Osteoblast (primary cell): Measurements from ENCODE around the gene JAZF1. TPM values are rescaled to one million over a fixed set of nuclear protein-coding genes. Genes with fewer than 3 reads are reported as not detected.

Source experiments
- DNase-seq: peaks from one replicate; pipeline ENCODE4 v3.0.0; 2011; ENCODE audit warnings: low spot score, mixed read lengths; ENCODE audit not compliant: insufficient read length; ENCODE audit errors: missing footprints
- H2AFZ ChIP-seq: 2 replicates; pipeline ENCODE4 v1.6.0; 2011; ENCODE audit warnings: mild to moderate bottlenecking, low read length
- H3K27ac ChIP-seq: 2 replicates; pipeline ENCODE4 v1.5.1; 2011; ENCODE audit warnings: mild to moderate bottlenecking, low read depth, low read length, moderate library complexity
- H3K27me3 ChIP-seq: 2 replicates; pipeline ENCODE4 v1.6.0; 2012; ENCODE audit warnings: mild to moderate bottlenecking, control low read depth, inconsistent platforms, low read length, moderate library complexity; ENCODE audit not compliant: insufficient read depth
- H3K36me3 ChIP-seq: 2 replicates; pipeline ENCODE4 v1.5.1; 2011; ENCODE audit warnings: mild to moderate bottlenecking, low read length, control low read depth, moderate library complexity; ENCODE audit not compliant: insufficient read depth
- H3K4me1 ChIP-seq: 2 replicates; pipeline ENCODE4 v1.5.1; 2011; ENCODE audit warnings: mild to moderate bottlenecking, low read length, control low read depth, moderate library complexity; ENCODE audit not compliant: insufficient read depth
- H3K4me2 ChIP-seq: 2 replicates; pipeline ENCODE4 v1.6.0; 2011; ENCODE audit warnings: mild to moderate bottlenecking, low read length; ENCODE audit not compliant: insufficient read depth
- H3K4me3 ChIP-seq: fragments of 200-600 bp; sonication (generic); 3 replicates; pipeline ENCODE4 v1.5.1; 2012; ENCODE audit warnings: mild to moderate bottlenecking, low read length, inconsistent platforms; ENCODE audit not compliant: insufficient read depth
- H3K79me2 ChIP-seq: 2 replicates; pipeline ENCODE4 v1.6.0; 2012; ENCODE audit warnings: mild to moderate bottlenecking, low read length, control low read depth, inconsistent platforms; ENCODE audit not compliant: insufficient read depth
- H3K9me3 ChIP-seq: 2 replicates; pipeline ENCODE4 v1.5.1; 2011; ENCODE audit warnings: low read depth, low read length, control low read depth
- H4K20me1 ChIP-seq: 2 replicates; pipeline ENCODE4 v1.6.0; 2012; ENCODE audit warnings: mild to moderate bottlenecking, low read length, control low read depth; ENCODE audit not compliant: insufficient read depth
- total RNA-seq: library from RNA; depleted of rRNA; stranded (reverse); fragments of >200 nt; gene quantifications from 2 replicates; pipeline ENCODE4 v1.2.3, GENCODE V29; 2012
- TF ChIP-seq, protein P1 (sequence below): IDR thresholded peaks from 2 replicates; pipeline ENCODE4 v1.5.1; 2011; ENCODE audit warnings: mild to moderate bottlenecking, low read depth, low read length, moderate library complexity; ENCODE audit errors: extremely low read depth

JAZF1 gene
- total RNA-seq, 1 donor: 15.9 TPM

- H3K4me3 ChIP-seq: no peak overlapping the region
- TF ChIP-seq, protein P1, sequence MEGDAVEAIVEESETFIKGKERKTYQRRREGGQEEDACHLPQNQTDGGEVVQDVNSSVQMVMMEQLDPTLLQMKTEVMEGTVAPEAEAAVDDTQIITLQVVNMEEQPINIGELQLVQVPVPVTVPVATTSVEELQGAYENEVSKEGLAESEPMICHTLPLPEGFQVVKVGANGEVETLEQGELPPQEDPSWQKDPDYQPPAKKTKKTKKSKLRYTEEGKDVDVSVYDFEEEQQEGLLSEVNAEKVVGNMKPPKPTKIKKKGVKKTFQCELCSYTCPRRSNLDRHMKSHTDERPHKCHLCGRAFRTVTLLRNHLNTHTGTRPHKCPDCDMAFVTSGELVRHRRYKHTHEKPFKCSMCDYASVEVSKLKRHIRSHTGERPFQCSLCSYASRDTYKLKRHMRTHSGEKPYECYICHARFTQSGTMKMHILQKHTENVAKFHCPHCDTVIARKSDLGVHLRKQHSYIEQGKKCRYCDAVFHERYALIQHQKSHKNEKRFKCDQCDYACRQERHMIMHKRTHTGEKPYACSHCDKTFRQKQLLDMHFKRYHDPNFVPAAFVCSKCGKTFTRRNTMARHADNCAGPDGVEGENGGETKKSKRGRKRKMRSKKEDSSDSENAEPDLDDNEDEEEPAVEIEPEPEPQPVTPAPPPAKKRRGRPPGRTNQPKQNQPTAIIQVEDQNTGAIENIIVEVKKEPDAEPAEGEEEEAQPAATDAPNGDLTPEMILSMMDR: no peak
- H3K79me2 ChIP-seq: no peaks in the 10 kb centered on the region
- no peaks in the 10 kb centered on the region for H3K9me3 ChIP-seq
- no peaks in the 10 kb centered on the region for H3K36me3 ChIP-seq
- no peak overlapping the region for H3K4me2 ChIP-seq
- H2AFZ ChIP-seq: no peak overlapping the region
- no peaks in the 10 kb centered on the region for H4K20me1 ChIP-seq
- no peaks in the 10 kb centered on the region for H3K4me1 ChIP-seq
- no peak for DNase-seq
- no peak overlapping the region for H3K27ac ChIP-seq
- peaks cover 22% of the 10 kb centered on the region for H3K27me3 ChIP-seq
Observed at GRCh38 chr7:28219793-28220192, 39.2 kb upstream of the JAZF1 start.

DNA sequence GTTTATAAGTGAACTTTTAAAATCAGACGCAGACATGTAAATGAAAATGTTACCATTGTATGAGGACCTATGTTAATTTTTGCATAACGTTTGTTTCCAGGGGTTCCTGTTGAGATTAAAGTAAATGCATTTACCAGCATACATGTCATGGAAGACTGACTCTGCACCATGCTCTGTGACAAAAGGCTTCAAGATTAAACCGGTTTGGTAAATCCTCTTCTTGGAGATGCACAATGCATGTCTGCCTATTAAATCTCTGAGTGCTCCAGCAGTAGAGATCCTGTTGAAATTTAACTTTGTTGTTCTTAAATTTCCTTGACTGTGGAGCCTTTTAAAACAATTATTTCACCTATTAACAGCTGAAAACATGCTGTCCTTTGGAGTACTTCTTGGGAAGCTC is 36.5 kb upstream of the JAZF1 start:
- Histone ChIP-seq H3K27me3 (peaks cover 2% of the 10 kb centered on the region), H3K79me2 (no peaks in the 10 kb centered on the region), H4K20me1 (no peaks in the 10 kb centered on the region), H3K9me3 (no peaks in the 10 kb centered on the region), H3K4me2 (no peak overlapping the region), H3K36me3 (no peaks in the 10 kb centered on the region), H3K27ac (no peak overlapping the region), H3K4me1 (no peaks in the 10 kb centered on the region), H3K4me3 (no peak overlapping the region), H2AFZ (no peak overlapping the region)
- no peak for DNase-seq
- TF ChIP-seq, protein P1: no peak

GRCh38 chr7:28211006-28211405 is 30.4 kb upstream of the JAZF1 start:
- Histone ChIP-seq H3K4me1 (peaks cover 5% of the 10 kb centered on the region), H3K27me3 (no peaks in the 10 kb centered on the region), H3K4me3 (no peak overlapping the region), H3K27ac (no peak overlapping the region), H3K79me2 (no peaks in the 10 kb centered on the region), H3K4me2 (no peak overlapping the region), H2AFZ (no peak overlapping the region), H4K20me1 (no peaks in the 10 kb centered on the region), H3K9me3 (no peaks in the 10 kb centered on the region), H3K36me3 (no peaks in the 10 kb centered on the region)
- TF ChIP-seq, protein P1: no peak
- DNase-seq: no peak

DNA sequence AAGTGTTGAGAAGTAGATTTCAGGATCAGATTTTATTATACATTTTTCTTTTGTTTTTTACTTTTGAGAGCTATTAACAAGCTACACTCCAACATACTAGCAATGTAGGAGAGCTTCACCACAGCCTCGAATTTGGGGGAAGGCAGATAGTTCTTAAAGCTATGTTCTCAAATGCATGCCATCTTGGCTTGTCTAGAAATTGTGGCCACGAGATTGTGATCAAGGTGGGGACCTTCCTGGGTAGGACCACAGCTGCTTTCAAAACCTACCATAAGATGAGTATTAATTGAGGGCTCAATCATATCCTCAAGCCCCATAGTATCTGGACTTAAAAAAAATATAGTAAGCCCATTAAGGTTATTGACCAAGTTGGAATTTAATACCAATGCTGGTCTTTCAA is 27.9 kb upstream of the JAZF1 start:
- no peak overlapping the region for H3K27ac ChIP-seq
- peaks cover 11% of the 10 kb centered on the region for H3K4me1 ChIP-seq
- H4K20me1 ChIP-seq: no peaks in the 10 kb centered on the region
- no peaks in the 10 kb centered on the region for H3K36me3 ChIP-seq
- no peaks in the 10 kb centered on the region for H3K27me3 ChIP-seq
- DNase-seq: no peak
- no peak overlapping the region for H2AFZ ChIP-seq
- H3K9me3 ChIP-seq: no peaks in the 10 kb centered on the region
- no peak overlapping the region for H3K4me3 ChIP-seq
- H3K4me2 ChIP-seq: no peak overlapping the region
- H3K79me2 ChIP-seq: no peaks in the 10 kb centered on the region
- TF ChIP-seq, protein P1: no peak
